Nephron (organoid): ENCODE data around the gene CDC42BPG.

Experiments
- H3K27ac Mint-ChIP-seq, 3 experiments: 2 replicates each; pipeline ENCODE4 v1.8.0; 2020; ENCODE audit warnings: mixed read lengths in 3 of 3, mild to moderate bottlenecking in 2 of 3, moderate library complexity in 1 of 3
- H3K27me3 Mint-ChIP-seq: 2 replicates; pipeline ENCODE4 v1.8.0; 2021; ENCODE audit warnings: low read depth, mild to moderate bottlenecking, moderate library complexity, mixed read lengths
- H3K36me3 Mint-ChIP-seq: 2 replicates; pipeline ENCODE4 v1.8.0; 2020; ENCODE audit warnings: low read depth, mixed read lengths
- H3K4me1 Mint-ChIP-seq: 2 replicates; pipeline ENCODE4 v1.8.0; 2020; ENCODE audit warnings: mixed read lengths
- H3K4me3 Mint-ChIP-seq, 3 experiments: 2 replicates each; pipeline ENCODE4 v1.8.0; 2020; ENCODE audit warnings: mild to moderate bottlenecking in 3 of 3, mixed read lengths in 3 of 3, moderate library complexity in 2 of 3
- H3K9me3 Mint-ChIP-seq: 2 replicates; pipeline ENCODE4 v1.8.0; 2020; ENCODE audit warnings: mixed read lengths
- TF ChIP-seq, protein P1 (sequence below), 3 experiments: fragments of 200-600 bp; sonication (generic); IDR thresholded peaks; one replicate each; pipeline ENCODE4 v1.5.0; 2021; ENCODE audit warnings: antibody characterized with exemption in 3 of 3; ENCODE audit not compliant: unreplicated experiment in 3 of 3

The CDC42BPG gene

DNA sequence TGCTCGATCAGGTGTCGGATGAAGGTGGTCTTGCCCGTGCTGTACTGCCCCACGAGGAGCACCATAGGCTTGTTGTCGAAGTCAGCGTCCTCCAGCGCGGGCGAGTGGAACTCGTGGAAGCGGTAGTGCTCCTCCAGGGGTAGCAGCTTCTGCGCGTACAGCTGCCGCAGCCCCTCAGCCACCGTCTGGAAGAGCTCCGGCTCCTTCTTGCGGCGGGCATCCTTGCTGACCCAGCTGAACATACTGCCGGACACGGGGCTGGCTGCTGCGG, 33.7 kb upstream of the CDC42BPG start:
- Mint-ChIP-seq H3K4me3 (peak overlapping the region; percentile 95 to 100 (median 95)), H3K36me3 (peaks cover 8% of the 10 kb centered on the region), H3K9me3 (no peaks in the 10 kb centered on the region), H3K27ac (peak overlapping the region in 2 of 3 experiments; percentile 44 to 73), H3K4me1 (peaks cover 54% of the 10 kb centered on the region), H3K27me3 (no peaks in the 10 kb centered on the region)
- TF ChIP-seq, protein P1, sequence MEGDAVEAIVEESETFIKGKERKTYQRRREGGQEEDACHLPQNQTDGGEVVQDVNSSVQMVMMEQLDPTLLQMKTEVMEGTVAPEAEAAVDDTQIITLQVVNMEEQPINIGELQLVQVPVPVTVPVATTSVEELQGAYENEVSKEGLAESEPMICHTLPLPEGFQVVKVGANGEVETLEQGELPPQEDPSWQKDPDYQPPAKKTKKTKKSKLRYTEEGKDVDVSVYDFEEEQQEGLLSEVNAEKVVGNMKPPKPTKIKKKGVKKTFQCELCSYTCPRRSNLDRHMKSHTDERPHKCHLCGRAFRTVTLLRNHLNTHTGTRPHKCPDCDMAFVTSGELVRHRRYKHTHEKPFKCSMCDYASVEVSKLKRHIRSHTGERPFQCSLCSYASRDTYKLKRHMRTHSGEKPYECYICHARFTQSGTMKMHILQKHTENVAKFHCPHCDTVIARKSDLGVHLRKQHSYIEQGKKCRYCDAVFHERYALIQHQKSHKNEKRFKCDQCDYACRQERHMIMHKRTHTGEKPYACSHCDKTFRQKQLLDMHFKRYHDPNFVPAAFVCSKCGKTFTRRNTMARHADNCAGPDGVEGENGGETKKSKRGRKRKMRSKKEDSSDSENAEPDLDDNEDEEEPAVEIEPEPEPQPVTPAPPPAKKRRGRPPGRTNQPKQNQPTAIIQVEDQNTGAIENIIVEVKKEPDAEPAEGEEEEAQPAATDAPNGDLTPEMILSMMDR (IDR thresholded peaks at IDR 0.05; ENCODE audit: unreplicated experiment in 3 of 3): no peak

GRCh38 chr11:64877390-64878222, 33.2 kb upstream of the CDC42BPG start:
- Mint-ChIP-seq H3K27ac (peak overlapping the region; percentile 72 to 92 (median 73)), H3K9me3 (no peaks in the 10 kb centered on the region)

GRCh38 chr11:64876835-64877341, 32.4 kb upstream of the CDC42BPG start:
- TF ChIP-seq, protein P1 (IDR thresholded peaks at IDR 0.05; ENCODE audit: unreplicated experiment in 3 of 3): no peak
- no peaks in the 10 kb centered on the region for H3K27me3 Mint-ChIP-seq
- peak overlapping the region; percentile 41 to 92 (median 72) for H3K27ac Mint-ChIP-seq
- no peaks in the 10 kb centered on the region for H3K9me3 Mint-ChIP-seq
- peak overlapping the region; percentile 95 to 100 (median 95) for H3K4me3 Mint-ChIP-seq
- peaks cover 62% of the 10 kb centered on the region for H3K4me1 Mint-ChIP-seq
- H3K36me3 Mint-ChIP-seq: peaks cover 14% of the 10 kb centered on the region

More at GRCh38 chr11:64877390-64878222, 33.2 kb upstream of the CDC42BPG start:
- peaks cover 13% of the 10 kb centered on the region for H3K36me3 Mint-ChIP-seq
- H3K27me3 Mint-ChIP-seq: no peaks in the 10 kb centered on the region
- TF ChIP-seq, protein P1 (IDR thresholded peaks at IDR 0.05; ENCODE audit: unreplicated experiment in 3 of 3): no peak
- peak overlapping the region; percentile 95 to 100 (median 95) for H3K4me3 Mint-ChIP-seq
- H3K4me1 Mint-ChIP-seq: peaks cover 60% of the 10 kb centered on the region

GRCh38 chr11:64876229-64876750, 31.8 kb upstream of the CDC42BPG start:
- H3K27ac Mint-ChIP-seq: peak overlapping the region; percentile 41 to 92 (median 72)
- no peaks in the 10 kb centered on the region for H3K9me3 Mint-ChIP-seq
- H3K36me3 Mint-ChIP-seq: peaks cover 15% of the 10 kb centered on the region
- TF ChIP-seq, protein P1 (IDR thresholded peaks at IDR 0.05; ENCODE audit: unreplicated experiment in 3 of 3): no peak
- no peaks in the 10 kb centered on the region for H3K27me3 Mint-ChIP-seq
- H3K4me1 Mint-ChIP-seq: peaks cover 65% of the 10 kb centered on the region
- H3K4me3 Mint-ChIP-seq: peak overlapping the region; percentile 95 to 100 (median 95)

- Mint-ChIP-seq H3K36me3 (peaks cover 17% of the 10 kb centered on the region), H3K4me1 (peaks cover 67% of the 10 kb centered on the region), H3K9me3 (no peaks in the 10 kb centered on the region), H3K27ac (peak overlapping the region; percentile 41 to 92 (median 72)), H3K27me3 (no peaks in the 10 kb centered on the region), H3K4me3 (peak overlapping the region; percentile 95 to 100 (median 95))
- TF ChIP-seq, protein P1 (IDR thresholded peaks at IDR 0.05; ENCODE audit: unreplicated experiment in 3 of 3): no peak
Measured at GRCh38 chr11:64875369-64876228, 31.1 kb upstream of the CDC42BPG start.
